ENCODE data around the gene ANO6.
"Not testable (repeated sequence)": the region's sequence is repeated elsewhere in the genome, so short reads cannot be mapped to it uniquely, and the experiment has no call there.

ANO6 gene

DNA sequence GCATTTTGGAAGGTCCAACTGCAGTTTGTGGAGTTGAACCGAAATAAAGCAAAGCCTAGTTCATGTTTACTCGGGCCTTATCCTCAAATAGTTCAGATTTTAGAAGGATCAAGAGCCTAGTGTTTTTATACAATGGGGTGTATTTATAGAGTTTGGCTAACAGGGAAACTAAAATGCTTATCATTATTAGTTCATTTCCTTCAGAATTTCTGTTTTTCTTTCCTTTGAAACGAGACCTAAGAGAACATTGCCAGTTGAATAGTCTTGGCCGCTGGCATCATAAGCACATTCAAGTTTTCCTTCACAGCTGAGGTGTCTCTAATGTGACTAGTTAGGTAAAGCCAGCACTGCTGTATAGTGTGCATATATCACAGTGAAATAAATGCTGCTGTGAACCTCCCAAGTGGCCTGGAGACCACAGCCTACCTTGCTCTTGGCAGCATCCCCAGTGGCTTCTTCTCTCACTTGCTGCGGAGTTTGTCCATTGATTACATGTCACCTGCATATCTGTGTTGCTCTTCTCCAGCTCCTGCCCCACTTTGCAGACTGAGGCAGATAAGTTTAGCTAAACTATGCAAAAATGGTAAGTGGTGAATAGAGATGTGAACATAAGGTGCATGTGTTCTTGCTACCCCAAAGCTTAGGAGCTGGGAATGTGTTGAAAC lies 88.8 kb downstream of the ANO6 start:
- no peak for DNase-seq (ENCODE audit: low read depth)
- no peak overlapping the region for H3K4me3 ChIP-seq (ENCODE audit: low read depth, low read length)
- TF ChIP-seq CTCF (conservative IDR thresholded peaks at IDR 0.05; ENCODE audit: low read depth, low read length) = no peak

DNA sequence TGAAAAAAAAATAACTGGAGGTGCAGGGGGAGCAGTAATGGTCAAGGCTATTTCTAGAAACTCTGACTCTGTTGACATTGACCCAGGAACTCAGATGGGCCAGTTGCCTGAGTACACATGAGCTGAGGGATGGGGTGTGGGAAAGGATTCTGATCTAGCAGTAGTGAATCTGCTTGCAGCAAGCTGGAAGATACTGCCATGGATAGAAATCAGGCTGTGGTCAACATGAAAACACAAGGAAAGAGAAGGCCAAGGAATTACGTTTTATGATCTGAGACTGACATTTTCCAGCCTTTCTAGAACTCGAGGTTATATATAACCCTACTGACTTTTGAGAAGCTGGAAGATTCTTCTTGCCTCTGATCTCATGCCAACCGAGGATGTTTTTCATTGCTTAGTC lies 90.0 kb downstream of the ANO6 start:
- H3K4me3 ChIP-seq (ENCODE audit: low read depth, low read length) = no peak overlapping the region
- no peak for TF ChIP-seq CTCF (conservative IDR thresholded peaks at IDR 0.05; ENCODE audit: low read depth, low read length)
- no peak for DNase-seq (ENCODE audit: low read depth)

DNA sequence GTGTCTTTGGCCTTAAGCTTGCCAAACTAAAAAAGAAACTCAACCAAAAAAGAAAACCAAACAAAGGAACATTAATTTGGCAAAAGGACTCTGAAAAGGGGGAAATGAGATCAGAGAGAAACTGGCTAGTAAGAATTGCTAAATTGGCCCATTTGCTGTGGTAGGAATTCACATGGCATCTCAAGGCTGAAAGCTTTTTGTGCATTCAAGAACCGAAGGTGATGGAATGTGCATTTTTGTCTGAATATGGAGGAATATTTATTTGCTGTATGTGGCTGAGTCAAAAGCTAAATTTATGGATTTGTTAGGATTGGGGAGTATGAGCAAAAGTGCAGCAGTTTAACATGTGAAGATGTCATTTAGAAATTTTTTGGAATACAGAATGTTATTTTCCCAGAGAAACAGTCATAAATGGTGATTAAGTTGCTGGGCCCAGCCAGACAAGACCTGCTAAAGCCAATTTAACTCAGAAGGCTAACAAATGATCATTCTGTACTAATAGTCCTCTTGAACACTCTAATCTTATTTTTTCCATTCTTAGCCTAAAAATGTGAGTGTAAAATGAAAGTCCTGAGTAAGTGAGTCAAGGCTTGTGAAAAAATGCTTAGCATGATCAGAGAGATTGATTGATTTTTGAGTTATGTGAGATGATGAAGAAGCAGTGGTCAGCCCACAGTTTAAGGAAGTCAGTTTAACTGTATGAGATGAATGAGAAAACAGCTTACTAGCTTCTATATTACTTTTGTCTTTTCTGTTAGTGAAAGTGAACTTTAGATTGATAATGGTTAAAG lies 94.1 kb downstream of the ANO6 start:
- DNase-seq (ENCODE audit: low read depth) = peak; percentile 39
- no peak for TF ChIP-seq CTCF (conservative IDR thresholded peaks at IDR 0.05; ENCODE audit: low read depth, low read length)
- H3K4me3 ChIP-seq (ENCODE audit: low read depth, low read length) = no peak overlapping the region

- no peak for DNase-seq (ENCODE audit: low read depth)
- no peak for TF ChIP-seq CTCF (conservative IDR thresholded peaks at IDR 0.05; ENCODE audit: low read depth, low read length)
- no peak overlapping the region for H3K4me3 ChIP-seq (ENCODE audit: low read depth, low read length)
These were observed 94.7 kb downstream of the ANO6 start for GRCh38 chr12:45310627-45310968.

DNA sequence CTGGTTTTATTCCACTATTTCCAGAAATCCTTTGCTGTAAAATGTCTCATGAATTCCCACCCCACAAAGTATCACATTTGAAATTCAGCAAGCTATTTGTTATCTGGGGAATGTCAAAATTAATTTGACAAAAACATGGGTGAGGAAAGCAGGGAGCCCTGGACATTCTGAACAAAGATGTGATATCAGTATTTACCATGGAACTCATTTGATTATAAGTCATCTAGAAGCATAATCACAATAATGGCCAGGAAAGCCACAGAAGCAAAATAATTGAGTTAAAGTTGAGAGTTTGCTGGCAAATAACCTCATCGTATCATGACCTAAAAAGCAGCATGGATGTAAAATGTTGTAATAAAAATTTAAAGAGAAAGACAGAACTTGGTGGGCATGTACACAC lies 96.1 kb downstream of the ANO6 start:
- no peak overlapping the region for H3K4me3 ChIP-seq (ENCODE audit: low read depth, low read length)
- no peak for TF ChIP-seq CTCF (conservative IDR thresholded peaks at IDR 0.05; ENCODE audit: low read depth, low read length)
- DNase-seq (ENCODE audit: low read depth) = no peak

DNA sequence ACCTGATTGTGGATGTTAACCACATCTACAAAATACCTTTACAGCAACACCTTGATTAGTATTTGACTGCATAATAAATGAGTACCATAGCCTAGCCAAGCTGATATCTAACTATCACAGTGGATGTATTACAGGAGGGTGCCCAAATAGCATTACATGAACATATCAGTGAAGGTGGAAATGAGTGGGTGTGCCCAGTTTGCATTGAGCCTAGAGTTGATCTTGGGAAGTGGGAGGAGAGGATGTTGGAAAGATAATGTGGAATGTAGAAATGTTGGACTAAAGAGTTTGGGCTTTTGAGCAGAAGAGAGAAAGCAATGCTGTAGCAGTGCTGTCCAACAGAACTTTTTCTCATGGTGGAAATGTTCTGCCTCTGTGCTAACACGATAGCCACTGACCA lies 98.9 kb downstream of the ANO6 start:
- TF ChIP-seq CTCF (conservative IDR thresholded peaks at IDR 0.05; ENCODE audit: low read depth, low read length) = no peak
- no peak overlapping the region for H3K4me3 ChIP-seq (ENCODE audit: low read depth, low read length)
- DNase-seq (ENCODE audit: low read depth) = no peak

- DNase-seq (ENCODE audit: low read depth) = no peak
- no peak overlapping the region for H3K4me3 ChIP-seq (ENCODE audit: low read depth, low read length)
- TF ChIP-seq CTCF (conservative IDR thresholded peaks at IDR 0.05; ENCODE audit: low read depth, low read length) = no peak
These were observed 99.6 kb downstream of the ANO6 start for GRCh38 chr12:45315462-45315861.

DNA sequence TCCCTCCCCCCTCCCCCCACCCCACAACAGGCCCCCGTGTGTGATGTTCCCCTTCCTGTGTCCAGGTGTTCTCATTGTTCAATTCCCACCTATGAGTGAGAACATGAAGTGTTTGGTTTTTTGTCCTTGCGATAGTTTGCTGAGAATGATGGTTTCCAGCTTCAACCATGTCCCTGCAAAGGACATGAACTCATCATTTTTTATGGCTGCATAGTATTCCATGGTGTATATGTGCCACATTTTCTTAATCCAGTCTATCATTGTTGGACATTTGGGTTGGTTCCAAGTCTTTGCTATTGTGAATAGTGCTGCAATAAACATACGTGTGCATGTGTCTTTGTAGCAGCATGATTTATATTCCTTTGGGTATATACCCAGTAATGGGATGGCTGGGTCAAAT lies 101.4 kb downstream of the ANO6 start:
- not testable (repeated sequence) for H3K4me3 ChIP-seq (ENCODE audit: low read depth, low read length); DNase-seq (ENCODE audit: low read depth)
